T-helper 1 cell treated with Interleukin-12 subunit alpha and Interleukin-12 subunit beta and Interleukin-4 antibody, amounts not matched to agents 30 ng/mL and 1 ng/mL, for 36 hours (primary cell): ENCODE data around the gene TMPRSS11E. TPM values are rescaled to one million over a fixed set of nuclear protein-coding genes. Genes with fewer than 3 reads are reported as not detected.
"Not testable (repeated sequence)": the region's sequence is repeated elsewhere in the genome, so short reads cannot be mapped to it uniquely, and the experiment has no call there.

ENCODE experiments used
- intact Hi-C: fragments of 100-400 bp; cut with micrococcal nuclease; formaldehyde crosslinking; loops from one replicate; pipeline ENCODE4 v1.15.1; 2024
- total RNA-seq: library from RNA; stranded (reverse); gene quantifications from 2 replicates; pipeline ENCODE4 v1.2.3, GENCODE V29; 2022

Gene TMPRSS11E
- total RNA-seq, 1 donor from 2014 or later = not detected

DNA sequence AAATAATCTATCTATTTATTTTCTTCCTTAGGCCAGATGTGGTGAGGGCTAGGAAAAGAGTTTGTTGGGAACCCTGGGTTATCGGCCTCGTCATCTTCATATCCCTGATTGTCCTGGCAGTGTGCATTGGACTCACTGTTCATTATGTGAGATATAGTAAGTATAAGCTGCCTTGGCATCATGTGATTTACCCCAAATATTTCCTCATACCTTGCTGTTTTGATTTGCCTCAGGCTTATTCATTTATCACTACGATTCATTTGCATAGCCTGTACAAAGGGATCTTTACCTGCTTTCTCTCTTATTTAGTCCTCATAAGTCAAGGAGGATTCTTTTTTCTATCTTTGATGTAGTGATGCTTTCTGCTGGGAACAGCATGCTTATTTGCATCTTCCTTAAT, 14.5 kb downstream of the TMPRSS11E start:
- intact Hi-C loops = no loop called here

DNA sequence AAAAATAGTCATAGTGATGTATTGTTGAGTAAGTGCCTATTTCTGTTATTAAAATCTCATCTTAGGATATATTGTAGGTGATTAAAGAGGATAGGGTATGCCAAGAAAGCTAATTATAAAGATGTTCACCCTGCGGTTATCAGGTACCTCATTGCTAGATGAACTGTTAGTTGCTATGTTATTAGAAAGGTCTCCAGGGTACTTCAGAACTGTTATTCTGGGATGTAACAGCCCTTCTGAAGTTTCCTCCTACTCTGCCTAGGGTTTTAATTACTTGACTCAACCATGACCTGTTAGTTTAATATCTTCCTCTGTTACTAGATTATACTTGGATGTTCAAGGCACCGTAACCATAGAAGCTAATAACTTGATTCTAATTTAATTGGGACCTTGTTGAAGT, 15.4 kb downstream of the TMPRSS11E start:
- intact Hi-C loops = no loop called here

- intact Hi-C loops = no loop called here
Observed at GRCh38 chr4:68463796-68464195, 16.5 kb downstream of the TMPRSS11E start.

GRCh38 chr4:68465058-68465457, 17.8 kb downstream of the TMPRSS11E start:
- intact Hi-C loops = no loop called here

DNA sequence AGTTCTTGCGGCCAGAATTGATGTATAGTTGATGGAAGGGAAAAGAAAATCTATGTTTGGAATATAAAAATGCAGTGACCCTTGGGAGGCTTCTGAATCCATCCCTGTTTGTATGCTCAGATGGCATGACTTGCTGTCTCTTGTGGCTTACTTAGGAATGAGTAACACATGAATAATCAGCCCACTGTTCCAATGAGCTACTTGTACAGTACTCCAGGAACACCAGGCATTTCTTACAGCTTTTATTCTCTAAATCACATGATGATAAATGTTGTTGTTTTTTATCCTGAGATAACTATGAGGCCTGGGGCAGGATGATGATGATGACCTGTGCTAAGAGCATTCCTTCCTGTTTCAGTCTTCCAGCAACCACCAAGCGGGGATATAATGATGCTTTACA, 18.9 kb downstream of the TMPRSS11E start:
- intact Hi-C loops = no loop called here

GRCh38 chr4:68466751-68467150, 19.5 kb downstream of the TMPRSS11E start:
- intact Hi-C loops = no loop called here

GRCh38 chr4:68469482-68469881, 22.2 kb downstream of the TMPRSS11E start:
- intact Hi-C loops = no loop called here

- intact Hi-C loops = no loop called here
Observed at GRCh38 chr4:68476191-68476590, 28.9 kb downstream of the TMPRSS11E start.

DNA sequence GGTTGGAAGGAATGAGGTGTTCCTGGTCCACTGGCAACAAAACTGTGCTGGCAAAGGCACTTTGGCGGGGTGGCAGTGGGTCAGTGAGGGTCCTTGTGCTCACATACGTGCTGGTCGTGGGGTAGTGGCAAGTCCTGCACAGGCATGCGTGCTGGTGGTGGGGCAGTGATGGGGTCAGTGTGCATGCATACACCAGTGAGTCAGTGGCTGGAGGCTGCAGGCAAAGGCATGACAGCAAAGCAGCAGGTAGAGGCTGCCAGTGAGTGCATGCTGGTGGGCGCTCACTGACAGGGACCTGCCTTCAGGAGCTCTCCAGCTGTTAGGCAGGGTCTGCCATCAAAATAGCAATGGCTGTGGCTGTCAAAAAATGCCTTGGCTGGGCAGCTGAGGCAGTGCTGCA, 42.1 kb downstream of the TMPRSS11E start:
- intact Hi-C loops = no loop called here

GRCh38 chr4:68490826-68491457, 43.7 kb downstream of the TMPRSS11E start:
- intact Hi-C loops = loop anchor here (10.0 kb wide), 2 partner anchors 384 to 534 kb away; no protein-coding TSS in a partner anchor

DNA sequence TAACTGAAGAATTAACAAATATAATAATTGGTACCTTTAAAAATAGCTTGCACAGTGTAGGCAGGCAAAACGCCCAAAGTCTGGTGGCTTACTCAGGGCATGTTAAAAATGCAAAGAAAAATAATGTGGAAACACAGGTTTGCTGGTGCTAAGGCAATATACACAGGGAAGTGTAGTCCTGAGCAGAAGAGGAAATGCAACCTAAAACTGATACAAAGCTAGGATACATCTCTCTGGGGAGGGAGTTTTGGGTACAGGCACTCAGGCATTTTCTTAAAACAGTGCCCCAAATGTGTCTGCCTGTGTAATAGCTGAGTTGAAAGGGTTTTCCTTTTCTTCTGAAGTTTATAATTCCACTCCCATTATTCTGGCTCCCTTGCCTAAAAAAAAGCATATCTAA, 47.4 kb downstream of the TMPRSS11E start:
- intact Hi-C loops = loop anchor here (5.0 to 10.0 kb wide), 4 partner anchors 163 to 823 kb away; no protein-coding TSS in a partner anchor

DNA sequence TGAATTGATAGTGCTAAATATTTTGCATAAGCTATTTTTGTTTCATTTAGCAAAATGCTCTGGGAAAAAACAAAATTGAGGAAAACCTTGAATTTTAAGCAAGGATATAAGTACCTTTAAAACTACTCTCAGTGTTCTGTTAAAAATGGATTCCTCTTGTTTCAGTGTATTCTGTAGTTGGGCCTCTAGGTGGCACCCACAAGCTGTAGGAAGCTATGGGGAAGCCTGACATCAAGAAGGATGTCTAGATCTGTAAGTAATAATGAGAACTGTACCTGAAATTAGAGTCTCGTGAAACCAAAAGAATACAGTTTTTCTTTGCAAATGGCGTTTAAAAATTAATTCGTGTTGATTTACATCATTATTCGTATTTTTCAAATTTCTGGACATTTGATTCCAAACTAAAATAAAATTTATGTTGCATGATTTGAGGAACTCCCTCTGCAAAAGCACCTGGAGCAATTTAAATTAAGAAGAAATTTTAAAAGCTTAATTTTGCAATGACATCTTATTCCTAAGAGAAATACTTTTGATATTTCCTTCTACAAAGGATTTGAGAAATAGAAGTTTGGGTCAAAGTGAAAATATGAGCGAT, 51.2 kb downstream of the TMPRSS11E start:
- intact Hi-C loops = loop anchor here (1.0 to 10.0 kb wide), 7 partner anchors 159 to 1383 kb away; no protein-coding TSS in a partner anchor

GRCh38 chr4:68499021-68499420, 51.8 kb downstream of the TMPRSS11E start:
- intact Hi-C loops = loop anchor here (5.0 to 10.0 kb wide), 4 partner anchors 158 to 818 kb away; no protein-coding TSS in a partner anchor

GRCh38 chr4:68503462-68503861, 56.2 kb downstream of the TMPRSS11E start:
- intact Hi-C loops = not testable (repeated sequence)

DNA sequence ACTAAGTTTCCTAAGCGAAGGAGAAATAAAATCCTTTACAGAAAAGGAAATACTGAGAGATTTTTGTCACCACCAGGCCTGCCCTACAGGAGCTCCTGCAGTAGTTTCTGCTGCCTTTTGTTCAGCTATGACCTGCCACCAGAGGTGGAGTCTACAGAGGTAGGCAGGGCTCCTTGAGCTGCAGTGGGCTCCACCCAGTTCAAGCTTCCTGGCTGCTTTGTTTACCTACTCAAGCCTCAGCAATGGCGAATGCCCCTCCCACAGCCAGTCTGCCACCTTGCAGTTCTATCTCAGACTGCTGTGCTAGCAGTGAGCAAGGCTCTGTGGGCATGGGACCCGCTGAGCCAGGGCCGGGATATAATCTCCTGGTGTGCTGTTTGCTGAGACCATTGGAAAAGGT, 57.6 kb downstream of the TMPRSS11E start:
- intact Hi-C loops = not testable (repeated sequence)

GRCh38 chr4:68505452-68505851, 58.2 kb downstream of the TMPRSS11E start:
- intact Hi-C loops = not testable (repeated sequence)

DNA sequence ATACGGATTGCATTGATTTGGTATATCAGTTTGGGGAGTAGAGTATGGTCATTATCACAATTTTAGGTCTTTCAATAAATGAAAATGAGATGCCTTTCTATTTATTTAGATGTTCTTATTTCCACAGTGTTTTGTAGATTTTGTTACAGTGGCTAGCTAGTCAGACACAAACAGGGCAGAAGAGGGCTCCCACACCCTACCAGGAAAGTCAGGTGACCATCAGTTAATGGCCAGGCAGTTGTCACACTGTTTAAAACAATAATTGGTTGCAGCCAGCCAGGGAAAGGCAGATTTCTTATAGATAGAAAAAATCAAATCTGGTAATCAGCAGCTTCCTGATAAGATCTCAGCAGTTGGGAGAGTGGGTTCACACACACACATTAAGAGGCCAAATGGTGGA, 71.6 kb downstream of the TMPRSS11E start:
- intact Hi-C loops = no loop called here

DNA sequence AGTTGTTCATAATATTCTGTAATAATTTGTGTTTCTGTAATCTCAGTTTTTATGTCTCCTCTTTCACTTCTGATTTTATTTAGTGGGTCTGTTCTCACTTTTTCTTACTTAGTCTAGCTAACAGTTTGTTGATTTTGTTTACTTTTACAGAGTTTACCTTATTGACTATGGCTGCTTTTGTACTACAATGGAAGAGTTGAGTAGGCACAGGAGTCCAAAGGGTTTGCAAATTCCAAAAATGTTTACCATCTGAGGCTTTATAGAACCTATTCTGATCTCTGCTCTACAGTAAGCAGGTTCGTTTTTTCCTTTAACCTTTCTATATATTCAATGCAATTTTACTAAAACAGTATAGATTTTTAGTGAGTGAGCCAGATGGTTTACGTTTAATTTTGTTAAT, 73.7 kb downstream of the TMPRSS11E start:
- intact Hi-C loops = no loop called here

GRCh38 chr4:68522232-68522631, 75.0 kb downstream of the TMPRSS11E start:
- intact Hi-C loops = not testable (repeated sequence)

- intact Hi-C loops = no loop called here
Observed at GRCh38 chr4:68535974-68536373, 88.7 kb downstream of the TMPRSS11E start.

DNA sequence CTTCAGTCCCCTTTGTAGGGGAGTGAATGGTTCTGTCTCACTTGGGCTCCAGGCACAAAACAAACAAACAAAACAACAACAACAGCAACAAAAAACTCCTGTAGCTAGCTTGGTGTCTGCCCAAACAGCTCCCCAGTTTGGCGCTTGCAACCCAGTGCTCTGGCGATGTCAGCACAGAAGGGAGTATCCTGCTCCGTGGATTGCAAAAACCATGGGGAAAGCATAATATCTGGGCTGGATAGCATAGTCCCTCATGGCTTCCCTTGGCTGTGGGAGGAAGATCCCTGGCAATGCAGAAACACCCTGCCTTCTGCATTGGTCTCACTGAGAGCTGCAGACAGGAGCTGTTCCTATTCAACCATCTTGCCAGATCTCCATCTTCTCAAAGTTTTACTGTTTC, 89.1 kb downstream of the TMPRSS11E start:
- intact Hi-C loops = no loop called here

DNA sequence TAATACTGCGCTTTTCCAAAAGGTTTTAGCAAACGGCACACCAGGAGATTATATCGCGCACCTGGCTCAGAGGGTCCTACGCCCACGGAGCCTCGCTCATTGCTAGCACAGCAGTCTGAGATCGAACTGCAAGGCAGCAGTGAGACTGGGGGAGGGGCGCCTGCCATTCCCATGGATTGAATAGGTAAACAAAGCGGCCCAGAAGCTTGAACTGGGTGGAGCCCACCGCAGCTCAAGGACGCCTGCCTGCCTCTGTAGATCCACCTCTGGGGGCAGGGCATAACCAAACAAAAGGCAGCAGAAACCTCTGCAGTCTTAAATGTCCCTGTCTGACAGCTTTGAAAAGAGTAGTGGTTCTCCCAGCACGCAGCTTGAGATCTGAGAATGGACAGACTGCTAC, 95.5 kb downstream of the TMPRSS11E start:
- intact Hi-C loops = not testable (repeated sequence)
